ENCODE results near the gene MTHFD1L. TPM values are rescaled to one million over a fixed set of nuclear protein-coding genes. Genes with fewer than 3 reads are reported as not detected.

MTHFD1L gene
- total and polyA plus RNA-seq, 2 of the 8 experiments (the other 6 are each of a cell fraction or from before 2014, with no cell fraction given): 29.2 to 105 TPM

- H4K91ac ChIP-seq (replicated peaks; ENCODE audit: insufficient read length, low read length): no peak overlapping the region
- H3K9me3 ChIP-seq (ENCODE audit: insufficient read depth in 2 of 2, low read depth in 1 of 2, low read length in 1 of 2): peaks cover 0 to 2% of the 10 kb centered on the region in 2 experiments; a peak in 1 of 4 replicates
- H3K23ac ChIP-seq (ENCODE audit: insufficient read length): no peak overlapping the region
- no peak overlapping the region for H2BK12ac ChIP-seq (ENCODE audit: low read depth, low read length)
- H4K20me1 ChIP-seq (replicated peaks in 1 of 2; ENCODE audit: control insufficient read depth in 1 of 2, insufficient read depth in 2 of 2, low read length in 2 of 2): no peaks in the 10 kb centered on the region
- no peaks in the 10 kb centered on the region for H3K4me1 ChIP-seq (replicated peaks in 1 of 4; ENCODE audit: control insufficient read depth in 3 of 4, insufficient read depth in 4 of 4, low read length in 3 of 4)
- H3K79me2 ChIP-seq (ENCODE audit: control insufficient read depth in 1 of 2, insufficient read depth in 2 of 2, low read length in 2 of 2): no peaks in the 10 kb centered on the region
- no peak overlapping the region for H3K9ac ChIP-seq (replicated peaks in 1 of 4; ENCODE audit: extremely low read depth in 1 of 4, low read depth in 3 of 4, low read length in 3 of 4)
- no peak overlapping the region for H2BK20ac ChIP-seq (ENCODE audit: low read length)
- WGBS, 2 experiments (ENCODE audit: extremely low coverage in 1 of 2, insufficient coverage in 1 of 2, insufficient read length in 1 of 2, insufficient replicate concordance in 2 of 2, low coverage in 1 of 2, low lambda C conversion rate in 2 of 2, missing lambda C conversion rate in 1 of 2): 96% methylated on average over 2 of the region's 2 CpGs; no CpG with 5 or more reads in 1 of the 2 experiments
- no peak for DNase-seq (ENCODE audit: low read depth in 1 of 2, low spot score in 2 of 2)
- H3K27ac ChIP-seq (ENCODE audit: low read depth, low read length): no peak overlapping the region
- H3K4ac ChIP-seq (replicated peaks; ENCODE audit: insufficient read length, low read depth, low read length): no peak overlapping the region
- H3K27me3 ChIP-seq (replicated peaks in 1 of 4; ENCODE audit: control insufficient read depth in 3 of 4, extremely low read depth in 1 of 4, insufficient read depth in 3 of 4, low read length in 3 of 4): no peaks in the 10 kb centered on the region
- H3K18ac ChIP-seq (ENCODE audit: extremely low read depth, low read length): no peak overlapping the region
- H3K79me1 ChIP-seq (ENCODE audit: low read depth, low read length): no peaks in the 10 kb centered on the region
- no peak for FAIRE-seq
- no peak overlapping the region for H3K4me3 ChIP-seq (ENCODE audit: extremely low read depth in 1 of 4, insufficient read depth in 2 of 4, low read depth in 3 of 4, low read length in 4 of 4)
- H2AFZ ChIP-seq (ENCODE audit: low read length): no peak overlapping the region
- no peak overlapping the region for H4K8ac ChIP-seq (ENCODE audit: extremely low read depth, insufficient read depth, low read length)
- H2AK5ac ChIP-seq (ENCODE audit: low read depth, low read length): no peak overlapping the region
- no peak overlapping the region for H3K4me2 ChIP-seq (ENCODE audit: insufficient read depth in 1 of 2, low read depth in 2 of 2, low read length in 2 of 2)
- ChIA-PET POLR2A (ENCODE audit: partially characterized antibody) (no interaction called here), CTCF (ENCODE audit: partially characterized antibody) (interaction anchor here (0.6 to 2.2 kb wide), 4 partner anchors 10 to 597 kb away, joined by 3 to 6 read pairs (median 4); no protein-coding TSS in a partner anchor)
- no peak overlapping the region for H2BK120ac ChIP-seq (replicated peaks; ENCODE audit: low read depth, low read length)
- H3K14ac ChIP-seq (ENCODE audit: insufficient read length): no peak overlapping the region
- no peak overlapping the region for H2BK15ac ChIP-seq (ENCODE audit: low read length)
- no peaks in the 10 kb centered on the region for H3K36me3 ChIP-seq (ENCODE audit: control insufficient read depth in 2 of 4, insufficient read depth in 4 of 4, low read length in 3 of 4)
- H2BK5ac ChIP-seq (ENCODE audit: low read depth, low read length): no peak overlapping the region
- no peak overlapping the region for H3K56ac ChIP-seq (replicated peaks; ENCODE audit: insufficient read length, low read depth, low read length)
- TF ChIP-seq ZNF274 (IDR thresholded peaks at IDR 0.05; ENCODE audit: borderline replicate concordance, extremely low read depth, low read length) (no peak), POU5F1 (IDR thresholded peaks at IDR 0.05; ENCODE audit: low read depth, low read length) (no peak), CHD1 (IDR thresholded peaks at IDR 0.05; ENCODE audit: low read depth, low read length) (no peak), EP300 (IDR thresholded peaks at IDR 0.05; ENCODE audit: borderline replicate concordance in 1 of 2, low read depth in 2 of 2, low read length in 2 of 2) (no peak), SIN3A (conservative IDR thresholded peaks at IDR 0.05 in 1 of 2, IDR thresholded peaks at IDR 0.05 in 1 of 2; ENCODE audit: low read depth in 1 of 2, low read length in 2 of 2) (no peak), FOSL1 (IDR thresholded peaks at IDR 0.05; ENCODE audit: insufficient read depth, low read depth, low read length) (no peak), SP2 (IDR thresholded peaks at IDR 0.05; ENCODE audit: low read length) (no peak), HDAC2 (IDR thresholded peaks at IDR 0.05; ENCODE audit: borderline replicate concordance in 1 of 2, low read depth in 2 of 2, low read length in 2 of 2) (no peak), PHF8 (conservative IDR thresholded peaks at IDR 0.05; ENCODE audit: low read depth, low read length) (no peak)
- H4K5ac ChIP-seq (ENCODE audit: insufficient read length, low read depth, low read length): no peak overlapping the region
- H3K23me2 ChIP-seq (ENCODE audit: low read depth, low read length): no peaks in the 10 kb centered on the region
These were observed 210.0 kb downstream of the MTHFD1L start for GRCh38 chr6:151075527-151075926.

Data from H1 (cell line).